Loucy (cell line): Measurements from ENCODE around the gene P2RX3.

ENCODE experiments used
- CTCF ChIP-seq: fragments of 200-600 bp; sonication (generic); conservative IDR thresholded peaks from 2 replicates; pipeline ENCODE4 v1.5.1; 2014; ENCODE audit warnings: mild to moderate bottlenecking, antibody characterized with exemption, low read length
- EZH2phosphoT487 ChIP-seq: fragments of 200-600 bp; IDR thresholded peaks from 2 replicates; pipeline ENCODE4 v1.6.1; 2018; ENCODE audit warnings: antibody characterized with exemption, mild to moderate bottlenecking, moderate library complexity, borderline replicate concordance

- TF ChIP-seq CTCF: no peak
- no peak for TF ChIP-seq EZH2phosphoT487
Observed at GRCh38 chr11:57377107-57377506, 39.0 kb downstream of the P2RX3 start.
